MCF 10A (cell line): Measurements from ENCODE around the gene RNF144B. TPM values are rescaled to one million over a fixed set of nuclear protein-coding genes. Genes with fewer than 3 reads are reported as not detected.
"Not testable (repeated sequence)": the region's sequence is repeated elsewhere in the genome, so short reads cannot be mapped to it uniquely, and the experiment has no call there.

Source experiments
- BruUV-seq: library from RNA; stranded (reverse); fragments of 400-500 nt; replicated peaks from 2 replicates; lab custom pipeline; 2021; lab: Mats Ljungman, UMichigan
- CTCF ChIA-PET: fragments of 300-600 bp; sonication (Branson Sonifier 250); formaldehyde crosslinking; extraction: SDS; loops from one replicate; lab custom pipeline; 2021; ENCODE audit warnings: antibody characterized with exemption, inconsistent platforms; lab: Yijun Ruan, JAX
- POLR2A ChIA-PET: fragments of 300-600, 350-650 bp; sonication (Branson Sonifier 250); formaldehyde crosslinking; extraction: SDS; loops from one replicate; lab custom pipeline; 2020; ENCODE audit warnings: antibody characterized with exemption, inconsistent platforms; lab: Yijun Ruan, JAX
- DNase-seq: peaks from one replicate; pipeline ENCODE4 v3.0.0-alpha.2; 2018; ENCODE audit not compliant: unreplicated experiment
- H3K27ac Mint-ChIP-seq: one replicate; pipeline ENCODE4 v1.8.0; 2022; ENCODE audit warnings: mild to moderate bottlenecking, low read depth, mixed read lengths; ENCODE audit not compliant: unreplicated experiment
- H3K27me3 Mint-ChIP-seq: one replicate; pipeline ENCODE4 v1.8.0; 2022; ENCODE audit warnings: mixed read lengths; ENCODE audit not compliant: insufficient read depth, unreplicated experiment
- H3K36me3 Mint-ChIP-seq: one replicate; pipeline ENCODE4 v1.8.0; 2022; ENCODE audit warnings: mild to moderate bottlenecking, moderate library complexity, mixed read lengths; ENCODE audit not compliant: insufficient read depth, unreplicated experiment
- H3K4me1 Mint-ChIP-seq: one replicate; pipeline ENCODE4 v1.8.0; 2022; ENCODE audit warnings: mixed read lengths; ENCODE audit not compliant: insufficient read depth, unreplicated experiment
- H3K4me3 Mint-ChIP-seq: one replicate; pipeline ENCODE4 v1.8.0; 2022; ENCODE audit warnings: mild to moderate bottlenecking, moderate library complexity, mixed read lengths; ENCODE audit not compliant: unreplicated experiment
- H3K9me3 Mint-ChIP-seq: one replicate; pipeline ENCODE4 v1.8.0; 2022; ENCODE audit warnings: mixed read lengths; ENCODE audit not compliant: unreplicated experiment
- CTCF ChIP-seq: fragments of 200-600 bp; IDR thresholded peaks from one replicate; pipeline ENCODE4 v1.8.0; 2022; ENCODE audit warnings: antibody characterized with exemption, mild to moderate bottlenecking; ENCODE audit not compliant: unreplicated experiment
- intact Hi-C: fragments of 100-400 bp; cut with micrococcal nuclease; formaldehyde crosslinking; loops from 2 replicates; pipeline ENCODE4 v1.14.1; 2022
- total RNA-seq: library from RNA; stranded (reverse); gene quantifications from 2 replicates; pipeline ENCODE4 v1.2.3, GENCODE V29; 2022

Gene RNF144B
- total RNA-seq, 1 experiment from 2014 or later = 57.9 TPM

DNA sequence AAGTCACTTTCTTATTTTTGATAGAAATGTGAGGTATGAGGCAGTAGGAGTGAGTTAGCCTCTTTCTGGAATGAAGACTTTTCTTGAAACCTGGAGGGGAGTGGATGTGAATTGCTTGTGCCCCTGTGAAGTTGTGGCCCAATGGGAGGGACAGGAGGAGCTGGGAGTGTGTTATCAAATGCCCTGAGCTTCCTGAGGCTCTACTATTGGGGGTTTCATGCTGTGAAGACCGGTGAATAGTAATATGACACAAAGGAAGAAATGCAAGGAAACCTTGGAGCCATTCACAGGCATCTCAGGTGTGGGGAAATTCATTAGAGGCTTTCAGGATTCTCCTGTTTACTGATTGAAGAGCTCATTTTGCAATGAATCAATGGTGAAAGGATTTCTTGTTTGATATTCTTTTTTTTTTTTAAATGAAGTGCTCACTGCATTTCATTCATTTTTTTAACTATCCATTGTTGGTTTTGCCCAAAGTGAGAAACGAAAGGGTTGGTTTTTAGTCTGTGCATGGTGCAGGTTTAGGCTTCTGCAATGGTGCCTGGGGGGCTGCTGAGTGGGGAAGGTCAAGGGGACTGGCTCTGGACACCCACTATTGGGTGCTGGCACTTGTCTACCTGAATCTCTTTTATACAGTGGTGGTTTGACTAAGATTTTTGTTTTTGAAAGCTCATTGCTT, 8.2 kb downstream of the RNF144B start:
- BruUV-seq = no TSS peak
- peak overlapping the region; percentile 68 for H3K27ac Mint-ChIP-seq
- ChIA-PET CTCF (interaction anchor here (0.5 to 5.0 kb wide), 6 partner anchors 20 to 483 kb away, joined by 3 to 23 read pairs (median 4); no protein-coding TSS in a partner anchor), POLR2A (interaction anchor here (0.5 to 3.1 kb wide), 12 partner anchors 8 to 1591 kb away, joined by 3 to 17 read pairs (median 3); partner anchors contain the start of gene RNF144B)
- peaks cover 51% of the 10 kb centered on the region for H3K36me3 Mint-ChIP-seq
- peaks cover 40% of the 10 kb centered on the region for H3K4me1 Mint-ChIP-seq
- intact Hi-C loops = no loop called here
- no peaks in the 10 kb centered on the region for H3K9me3 Mint-ChIP-seq
- no peak for DNase-seq
- H3K27me3 Mint-ChIP-seq = no peaks in the 10 kb centered on the region
- no peak for TF ChIP-seq CTCF
- peak overlapping the region; percentile 14 for H3K4me3 Mint-ChIP-seq

GRCh38 chr6:18395856-18396197, 8.7 kb downstream of the RNF144B start:
- intact Hi-C loops = no loop called here
- H3K4me1 Mint-ChIP-seq = peaks cover 43% of the 10 kb centered on the region
- TF ChIP-seq CTCF = no peak
- H3K27me3 Mint-ChIP-seq = no peaks in the 10 kb centered on the region
- H3K27ac Mint-ChIP-seq = peak overlapping the region; percentile 68
- H3K4me3 Mint-ChIP-seq = peak overlapping the region; percentile 14
- ChIA-PET POLR2A (interaction anchor here (0.7 to 3.1 kb wide), 7 partner anchors 9 to 107 kb away, joined by 3 to 17 read pairs (median 3); partner anchors contain the start of gene RNF144B), CTCF (interaction anchor here (1.0 to 5.0 kb wide), 2 partner anchors 68 to 71 kb away, joined by 7 to 23 read pairs; no protein-coding TSS in a partner anchor)
- no peak for DNase-seq
- no peaks in the 10 kb centered on the region for H3K9me3 Mint-ChIP-seq
- H3K36me3 Mint-ChIP-seq = peaks cover 52% of the 10 kb centered on the region
- BruUV-seq = no TSS peak

DNA sequence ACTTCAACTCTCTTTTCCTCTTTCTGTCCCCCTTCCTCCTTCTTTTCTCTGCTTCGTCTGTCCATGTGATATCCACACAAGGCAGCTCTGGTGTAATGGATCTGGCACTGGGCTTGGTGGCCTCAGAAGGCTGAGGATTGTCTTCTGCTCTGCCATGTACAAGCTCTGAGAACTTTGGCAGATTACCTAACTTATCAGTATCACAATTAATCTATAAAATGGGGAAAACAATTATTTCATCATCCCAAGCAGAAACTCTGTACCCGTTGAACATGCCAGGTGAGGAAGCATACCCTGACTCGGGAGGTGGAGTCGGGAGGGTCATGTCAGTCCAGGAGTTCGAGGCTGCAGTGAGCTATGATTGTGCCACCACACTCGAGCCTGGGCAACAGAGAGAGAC, 10.6 kb downstream of the RNF144B start:
- Mint-ChIP-seq H3K4me1 (peaks cover 42% of the 10 kb centered on the region), H3K27ac (peak overlapping the region; percentile 74)

DNA sequence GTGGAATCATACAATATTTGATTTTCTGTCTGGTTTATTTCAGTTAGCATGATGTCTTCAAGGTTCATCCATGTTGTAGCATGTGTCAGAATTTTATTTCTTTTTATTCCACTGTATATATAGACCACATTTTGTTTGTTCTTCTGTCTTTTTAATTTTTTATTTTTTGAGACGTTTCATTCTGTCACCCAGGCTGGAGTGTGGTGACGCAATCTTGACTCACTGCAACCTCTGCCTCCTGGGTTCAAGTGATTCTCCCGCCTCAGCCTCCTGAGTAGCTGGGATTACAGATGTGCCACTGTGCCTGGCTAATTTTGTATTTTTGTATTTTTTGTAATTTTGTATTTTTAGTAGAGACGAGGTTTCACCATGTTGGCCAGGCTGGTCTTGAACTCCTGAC, 11.1 kb downstream of the RNF144B start:
- intact Hi-C loops = not testable (repeated sequence)

More for the DNA sequence above, 10.6 kb downstream of the RNF144B start:
- Mint-ChIP-seq H3K27me3 (no peaks in the 10 kb centered on the region), H3K4me3 (no peak overlapping the region), H3K9me3 (no peaks in the 10 kb centered on the region), H3K36me3 (peaks cover 52% of the 10 kb centered on the region)
- POLR2A ChIA-PET = interaction anchor here (1.2 to 3.1 kb wide), 4 partner anchors 9 to 54 kb away, joined by 4 to 17 read pairs (median 7); partner anchors contain the start of gene RNF144B
- no peak for TF ChIP-seq CTCF
- intact Hi-C loops = no loop called here
- CTCF ChIA-PET = interaction anchor here (0.6 to 5.0 kb wide), 3 partner anchors 13 to 453 kb away, joined by 3 to 23 read pairs (median 4); no protein-coding TSS in a partner anchor
- BruUV-seq = no TSS peak
- no peak for DNase-seq

More for the DNA sequence above, 11.1 kb downstream of the RNF144B start:
- Mint-ChIP-seq H3K36me3 (peaks cover 53% of the 10 kb centered on the region), H3K4me1 (peaks cover 42% of the 10 kb centered on the region)
- not testable (repeated sequence) for BruUV-seq, DNase-seq, H3K27me3 Mint-ChIP-seq, H3K27ac Mint-ChIP-seq, H3K4me3 Mint-ChIP-seq, H3K9me3 Mint-ChIP-seq
- ChIA-PET CTCF (interaction anchor here (0.6 to 1.2 kb wide), 2 partner anchors 57 to 453 kb away, joined by 3 read pairs; no protein-coding TSS in a partner anchor), POLR2A (interaction anchor here (2.2 to 2.5 kb wide), 2 partner anchors 9 to 54 kb away, joined by 6 to 8 read pairs; no protein-coding TSS in a partner anchor)
